ENCODE results near the gene MAN2A2.

The MAN2A2 gene

DNA sequence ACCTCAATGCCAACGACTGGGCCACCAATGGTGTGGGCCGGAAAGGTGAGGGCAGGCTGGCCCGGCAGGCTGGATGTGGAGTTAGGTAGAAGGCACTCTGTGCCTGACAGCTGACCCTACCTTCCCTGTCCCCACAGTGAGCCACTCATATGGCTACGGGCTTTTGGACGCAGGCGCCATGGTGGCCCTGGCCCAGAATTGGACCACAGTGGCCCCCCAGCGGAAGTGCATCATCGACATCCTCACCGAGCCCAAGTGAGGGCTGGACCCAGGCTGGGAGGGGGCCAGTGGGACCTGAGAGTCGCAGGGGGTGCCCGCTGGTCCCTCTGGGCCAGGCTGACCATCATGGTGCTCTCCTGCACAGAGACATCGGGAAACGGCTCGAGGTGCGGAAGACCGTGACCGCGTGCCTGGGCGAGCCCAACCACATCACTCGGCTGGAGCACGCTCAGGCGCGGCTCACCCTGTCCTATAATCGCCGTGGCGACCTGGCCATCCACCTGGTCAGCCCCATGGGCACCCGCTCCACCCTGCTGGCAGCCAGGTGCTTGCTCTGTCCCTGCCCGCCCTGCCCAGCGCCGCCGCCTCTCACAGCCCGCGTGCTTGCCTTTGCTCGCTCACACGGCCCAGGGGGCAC lies 23.3 kb upstream of the MAN2A2 start:
- no peak for TF ChIP-seq ELF4 (IDR thresholded peaks at IDR 0.05)
- TF ChIP-seq ARNT (IDR thresholded peaks at IDR 0.05): no peak
- no peak for TF ChIP-seq BHLHE40 (IDR thresholded peaks at IDR 0.05; ENCODE audit: borderline replicate concordance)
- TF ChIP-seq ZNF384 (IDR thresholded peaks at IDR 0.05): no peak
- TF ChIP-seq SP1 (IDR thresholded peaks at IDR 0.05): no peak
- no peak for TF ChIP-seq CTBP1 (IDR thresholded peaks at IDR 0.05; ENCODE audit: borderline replicate concordance)
- TF ChIP-seq, protein P1, sequence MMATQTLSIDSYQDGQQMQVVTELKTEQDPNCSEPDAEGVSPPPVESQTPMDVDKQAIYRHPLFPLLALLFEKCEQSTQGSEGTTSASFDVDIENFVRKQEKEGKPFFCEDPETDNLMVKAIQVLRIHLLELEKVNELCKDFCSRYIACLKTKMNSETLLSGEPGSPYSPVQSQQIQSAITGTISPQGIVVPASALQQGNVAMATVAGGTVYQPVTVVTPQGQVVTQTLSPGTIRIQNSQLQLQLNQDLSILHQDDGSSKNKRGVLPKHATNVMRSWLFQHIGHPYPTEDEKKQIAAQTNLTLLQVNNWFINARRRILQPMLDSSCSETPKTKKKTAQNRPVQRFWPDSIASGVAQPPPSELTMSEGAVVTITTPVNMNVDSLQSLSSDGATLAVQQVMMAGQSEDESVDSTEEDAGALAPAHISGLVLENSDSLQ (IDR thresholded peaks at IDR 0.05): no peak
- no peak for TF ChIP-seq HDGF (IDR thresholded peaks at IDR 0.05; ENCODE audit: borderline replicate concordance)
- TF ChIP-seq SUZ12 (IDR thresholded peaks at IDR 0.05): no peak
- no peak for TF ChIP-seq FOXM1 (IDR thresholded peaks at IDR 0.05; ENCODE audit: borderline replicate concordance)
- DNase-seq (ENCODE audit: extremely low spot score): no peak
- CTCF ChIA-PET: no interaction called here
- POLR2A ChIA-PET: interaction anchor here (0.6 kb wide), 1 partner anchor 163 kb away, joined by 3 read pairs; the partner anchor contains the start of gene BLM

DNA sequence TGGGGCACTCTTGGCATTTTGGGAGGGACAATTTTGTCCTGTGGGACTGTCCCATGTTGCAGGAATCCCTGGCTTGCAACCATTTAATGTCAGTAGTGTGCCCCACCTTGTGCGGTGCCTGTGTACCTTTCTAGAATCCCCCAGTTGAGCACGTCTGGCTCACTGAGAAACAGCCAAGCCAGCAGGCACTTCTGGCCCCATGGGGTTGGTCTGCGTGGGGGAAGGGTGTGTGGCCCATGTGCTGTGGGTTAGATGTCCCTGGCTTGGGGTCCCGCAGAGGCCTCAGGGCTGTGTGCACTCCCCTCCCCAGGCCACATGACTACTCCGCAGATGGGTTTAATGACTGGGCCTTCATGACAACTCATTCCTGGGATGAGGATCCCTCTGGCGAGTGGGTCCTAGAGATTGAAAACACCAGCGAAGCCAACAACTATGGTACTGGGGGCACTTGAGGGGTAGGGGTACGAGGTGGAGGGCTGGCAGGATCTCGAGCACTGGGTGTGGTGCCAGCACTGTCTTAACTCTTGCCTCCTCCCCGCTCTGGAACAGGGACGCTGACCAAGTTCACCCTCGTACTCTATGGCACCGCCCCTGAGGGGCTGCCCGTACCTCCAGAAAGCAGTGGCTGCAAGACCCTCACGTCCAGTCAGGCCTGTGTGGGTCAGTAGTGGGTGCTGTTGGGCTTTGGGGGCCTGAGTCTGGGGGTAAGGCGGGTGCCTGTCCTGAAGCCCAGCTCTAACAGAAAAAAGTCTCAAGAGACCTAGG lies 22.5 kb upstream of the MAN2A2 start:
- CTCF ChIA-PET: no interaction called here
- no peak for TF ChIP-seq HDGF (IDR thresholded peaks at IDR 0.05; ENCODE audit: borderline replicate concordance)
- DNase-seq (ENCODE audit: extremely low spot score): no peak
- POLR2A ChIA-PET: interaction anchor here (1.3 kb wide), 1 partner anchor 23 kb away, joined by 4 read pairs; the partner anchor contains the start of gene MAN2A2

- no peak for DNase-seq (ENCODE audit: extremely low spot score)
- CTCF ChIA-PET: interaction anchor here (0.9 kb wide), 1 partner anchor 21 kb away, joined by 3 read pairs; no protein-coding TSS in a partner anchor
- POLR2A ChIA-PET: interaction anchor here (1.3 kb wide), 1 partner anchor 22 kb away, joined by 4 read pairs; the partner anchor contains the start of gene MAN2A2
- TF ChIP-seq FOXK2 (IDR thresholded peaks at IDR 0.05) (no peak), SUZ12 (IDR thresholded peaks at IDR 0.05) (no peak), TARDBP (IDR thresholded peaks at IDR 0.05) (no peak), LEF1 (IDR thresholded peaks at IDR 0.05; ENCODE audit: borderline replicate concordance) (no peak), BHLHE40 (IDR thresholded peaks at IDR 0.05; ENCODE audit: borderline replicate concordance) (no peak), ELF4 (IDR thresholded peaks at IDR 0.05) (no peak), ZNF384 (IDR thresholded peaks at IDR 0.05) (no peak)
- TF ChIP-seq, protein P1 (IDR thresholded peaks at IDR 0.05): no peak
Observed at GRCh38 chr15:90881181-90881977, 21.7 kb upstream of the MAN2A2 start.

- DNase-seq (ENCODE audit: extremely low spot score): no peak
- ChIA-PET CTCF (interaction anchor here (0.9 kb wide), 1 partner anchor 20 kb away, joined by 3 read pairs; no protein-coding TSS in a partner anchor), POLR2A (interaction anchor here (1.3 kb wide), 1 partner anchor 21 kb away, joined by 4 read pairs; the partner anchor contains the start of gene MAN2A2)
- TF ChIP-seq LEF1 (IDR thresholded peaks at IDR 0.05; ENCODE audit: borderline replicate concordance) (no peak), FOXM1 (IDR thresholded peaks at IDR 0.05; ENCODE audit: borderline replicate concordance) (no peak), ELF4 (IDR thresholded peaks at IDR 0.05) (no peak), L3MBTL2 (conservative IDR thresholded peaks at IDR 0.05) (no peak)
Observed at GRCh38 chr15:90881978-90882721, 21.0 kb upstream of the MAN2A2 start.

GRCh38 chr15:90882781-90883525 lies 20.1 kb upstream of the MAN2A2 start:
- POLR2A ChIA-PET: interaction anchor here (1.0 kb wide), 1 partner anchor 166 kb away, joined by 4 read pairs; the partner anchor contains the start of gene BLM
- CTCF ChIA-PET: no interaction called here
- TF ChIP-seq NFRKB (IDR thresholded peaks at IDR 0.05): no peak
- TF ChIP-seq SUZ12 (IDR thresholded peaks at IDR 0.05): no peak
- no peak for TF ChIP-seq CTBP1 (IDR thresholded peaks at IDR 0.05; ENCODE audit: borderline replicate concordance)
- no peak for TF ChIP-seq BHLHE40 (IDR thresholded peaks at IDR 0.05; ENCODE audit: borderline replicate concordance)
- no peak for TF ChIP-seq HDGF (IDR thresholded peaks at IDR 0.05; ENCODE audit: borderline replicate concordance)
- TF ChIP-seq FOXM1 (IDR thresholded peaks at IDR 0.05; ENCODE audit: borderline replicate concordance): no peak
- no peak for TF ChIP-seq FOXA1 (IDR thresholded peaks at IDR 0.05)
- no peak for TF ChIP-seq ELF4 (IDR thresholded peaks at IDR 0.05)
- no peak for TF ChIP-seq FOXK2 (IDR thresholded peaks at IDR 0.05)
- no peak for TF ChIP-seq ZNF384 (IDR thresholded peaks at IDR 0.05)
- TF ChIP-seq LEF1 (IDR thresholded peaks at IDR 0.05; ENCODE audit: borderline replicate concordance): no peak
- DNase-seq (ENCODE audit: extremely low spot score): no peak

Measured in HEK293T (cell line).